SK-N-MC (cell line): ENCODE data around the gene EXOC3L4.

Experiments
- DNase-seq: peaks from one replicate; pipeline ENCODE4 v3.0.0-alpha.2; 2011; ENCODE audit warnings: low read depth, low spot score
- H3K27ac ChIP-seq: fragments of 200-600 bp; sonication (generic); 2 replicates; pipeline ENCODE4 v1.5.1; 2016; ENCODE audit warnings: mixed run types
- H3K36me3 ChIP-seq: fragments of 200-600 bp; sonication (generic); 2 replicates; pipeline ENCODE4 v1.6.1; 2017; ENCODE audit warnings: antibody characterized with exemption, low read length, mixed read lengths; ENCODE audit not compliant: insufficient read depth
- H3K4me3 ChIP-seq: fragments of 200-600 bp; sonication (generic); 2 replicates; pipeline ENCODE4 v1.5.1; 2016
- H3K9ac ChIP-seq: fragments of 200-600 bp; sonication (generic); 2 replicates; pipeline ENCODE4 v1.8.0; 2017; ENCODE audit warnings: mixed run types, mixed read lengths; ENCODE audit not compliant: insufficient read length
- H3K9me3 ChIP-seq: fragments of 200-600 bp; sonication (generic); 2 replicates; pipeline ENCODE4 v1.6.1; 2017; ENCODE audit warnings: low read depth, mild to moderate bottlenecking, antibody characterized with exemption, low read length, moderate library complexity, mixed read lengths
- EZH2 ChIP-seq: fragments of 200-600 bp; sonication (generic); IDR thresholded peaks from one replicate; pipeline ENCODE4 v1.6.1; 2017; ENCODE audit warnings: antibody characterized with exemption
- FOXP2 ChIP-seq: optimal IDR thresholded peaks from 2 replicates; pipeline ENCODE3; 2011; ENCODE audit warnings: mild to moderate bottlenecking, moderate library complexity; ENCODE audit not compliant: insufficient read depth; ENCODE audit errors: extremely low read length, control extremely low read depth
- POLR2AphosphoS5 ChIP-seq: IDR thresholded peaks from 2 replicates; pipeline ENCODE4 v1.6.1; 2012; ENCODE audit warnings: mild to moderate bottlenecking, low read depth, low read length, borderline replicate concordance

Gene EXOC3L4

GRCh38 chr14:103121121-103121845 is 26.8 kb downstream of the EXOC3L4 start:
- no peak overlapping the region for H3K27ac ChIP-seq

GRCh38 chr14:103121846-103122584 is 27.5 kb downstream of the EXOC3L4 start:
- no peak overlapping the region for H3K27ac ChIP-seq
- no peaks in the 10 kb centered on the region for H3K9me3 ChIP-seq
- TF ChIP-seq POLR2AphosphoS5 (no peak), FOXP2 (no peak), EZH2 (no peak)
- no peak for DNase-seq
- peak overlapping the region; percentile 22; the same call in 1 of the 2 replicates for H3K4me3 ChIP-seq
- no peaks in the 10 kb centered on the region for H3K36me3 ChIP-seq
- H3K9ac ChIP-seq, result no peak overlapping the region

More at GRCh38 chr14:103121121-103121845, 26.8 kb downstream of the EXOC3L4 start:
- Histone ChIP-seq H3K9me3 (no peaks in the 10 kb centered on the region), H3K4me3 (no peak overlapping the region), H3K9ac (no peak overlapping the region), H3K36me3 (no peaks in the 10 kb centered on the region)
- no peak for DNase-seq
- TF ChIP-seq POLR2AphosphoS5 (no peak), FOXP2 (no peak), EZH2 (no peak)

GRCh38 chr14:103122585-103122946 is 28.0 kb downstream of the EXOC3L4 start:
- 0 out of 2 replicates have a peak overlapping the region, but pooled peaks have one; percentile 22 for H3K4me3 ChIP-seq
- no peak overlapping the region for H3K9ac ChIP-seq
- H3K36me3 ChIP-seq, result no peaks in the 10 kb centered on the region
- H3K9me3 ChIP-seq, result no peaks in the 10 kb centered on the region
- TF ChIP-seq FOXP2, result no peak
- no peak for TF ChIP-seq POLR2AphosphoS5
- TF ChIP-seq EZH2, result no peak
- H3K27ac ChIP-seq, result no peak overlapping the region
- DNase-seq, result no peak

- TF ChIP-seq POLR2AphosphoS5, result no peak
- TF ChIP-seq FOXP2, result no peak
- TF ChIP-seq EZH2, result no peak
- Histone ChIP-seq H3K9ac (no peak within 1 kb of the TSS), H3K27ac (no peak within 1 kb of the TSS), H3K4me3 (0 out of 2 replicates have a peak within 1 kb of the TSS, but pooled peaks have one; percentile 22), H3K36me3 (no peaks in the 10 kb centered on the region), H3K9me3 (no peaks in the 10 kb centered on the region)
- DNase-seq, result no peak
These were observed 28.6 kb downstream of the EXOC3L4 start, which contains the start of gene TNFAIP2 for GRCh38 chr14:103122947-103123633. Gene TNFAIP2 (plus strand): TSS chr14:103123461. CDS start chr14:103126458, 2,997 bp downstream.

GRCh38 chr14:103123634-103124500 is 29.3 kb downstream of the EXOC3L4 start:
- Histone ChIP-seq H3K9ac (no peak overlapping the region), H3K9me3 (no peaks in the 10 kb centered on the region), H3K4me3 (no peak overlapping the region), H3K27ac (no peak overlapping the region), H3K36me3 (no peaks in the 10 kb centered on the region)
- TF ChIP-seq POLR2AphosphoS5, result no peak
- no peak for TF ChIP-seq FOXP2
- TF ChIP-seq EZH2, result no peak
- DNase-seq, result no peak

GRCh38 chr14:103124501-103125001 is 30.0 kb downstream of the EXOC3L4 start:
- TF ChIP-seq POLR2AphosphoS5 (no peak), EZH2 (no peak), FOXP2 (no peak)
- no peak overlapping the region for H3K4me3 ChIP-seq
- no peak for DNase-seq
- H3K9me3 ChIP-seq, result no peaks in the 10 kb centered on the region
- no peak overlapping the region for H3K9ac ChIP-seq
- no peak overlapping the region for H3K27ac ChIP-seq
- H3K36me3 ChIP-seq, result no peaks in the 10 kb centered on the region

GRCh38 chr14:103125098-103126070 is 30.9 kb downstream of the EXOC3L4 start:
- H3K27ac ChIP-seq, result no peak overlapping the region
- no peak for TF ChIP-seq EZH2
- no peak for TF ChIP-seq FOXP2
- TF ChIP-seq POLR2AphosphoS5, result no peak
- H3K4me3 ChIP-seq, result no peak overlapping the region
- DNase-seq, result no peak
- no peak overlapping the region for H3K9ac ChIP-seq
- no peaks in the 10 kb centered on the region for H3K36me3 ChIP-seq
- no peaks in the 10 kb centered on the region for H3K9me3 ChIP-seq
